PC-9 (cell line): ENCODE data around the gene DPYSL5. TPM values are rescaled to one million over a fixed set of nuclear protein-coding genes. Genes with fewer than 3 reads are reported as not detected.

Source experiments
- BruUV-seq: library from RNA; stranded (reverse); fragments of 400-500 nt; replicated peaks from 2 replicates; lab custom pipeline; 2021; lab: Mats Ljungman, UMichigan
- CTCF ChIA-PET: fragments of 300-600 bp; sonication (Branson Sonifier 250); formaldehyde crosslinking; loops from one replicate; lab custom pipeline; 2022; ENCODE audit warnings: antibody characterized with exemption; lab: Charles Lee
- POLR2A ChIA-PET: fragments of 300-600 bp; sonication (Branson Sonifier 250); formaldehyde crosslinking; loops from one replicate; lab custom pipeline; 2022; ENCODE audit warnings: antibody characterized with exemption; ENCODE audit not compliant: unreplicated experiment; lab: Charles Lee
- DNase-seq, 2 experiments: peaks; one replicate each; pipeline versions ENCODE4 v3.0.0 to v3.0.0-alpha.2; 2015 to 2022; ENCODE audit warnings: mixed read lengths in 1 of 2
- H2AFZ ChIP-seq: fragments of 200-600 bp; sonication (generic); 2 replicates; pipeline ENCODE4 v1.8.1; 2017; ENCODE audit warnings: antibody characterized with exemption
- H3F3A ChIP-seq: fragments of 200-600 bp; sonication (generic); 2 replicates; pipeline ENCODE4 v1.8.1; 2017; ENCODE audit warnings: antibody characterized with exemption, mild to moderate bottlenecking, low read depth; ENCODE audit not compliant: insufficient read depth
- H3K27ac ChIP-seq: fragments of 200-600 bp; sonication (generic); 2 replicates; pipeline ENCODE4 v1.6.1; 2016; ENCODE audit warnings: mixed run types
- H3K27me3 ChIP-seq: fragments of 200-600 bp; sonication (generic); 2 replicates; pipeline ENCODE4 v1.6.1; 2016; ENCODE audit warnings: low read depth, mixed run types; ENCODE audit not compliant: insufficient read depth
- H3K36me3 ChIP-seq: fragments of 200-600 bp; sonication (generic); 2 replicates; pipeline ENCODE4 v1.6.1; 2016; ENCODE audit warnings: low read depth, mixed run types
- H3K4me1 ChIP-seq: fragments of 200-600 bp; sonication (generic); replicated peaks from 2 replicates; pipeline ENCODE4 v1.6.1; 2016; ENCODE audit warnings: mixed run types; ENCODE audit not compliant: insufficient read depth
- H3K4me2 ChIP-seq: fragments of 200-600 bp; sonication (generic); 2 replicates; pipeline ENCODE4 v1.6.1; 2017; ENCODE audit warnings: mixed run types
- H3K4me3 ChIP-seq: fragments of 200-600 bp; sonication (generic); 2 replicates; pipeline ENCODE4 v1.6.1; 2016; ENCODE audit warnings: mixed run types
- H3K79me2 ChIP-seq: fragments of 200-600 bp; sonication (generic); 2 replicates; pipeline ENCODE4 v1.6.1; 2017; ENCODE audit warnings: low read depth, mixed run types
- H3K9me2 ChIP-seq: fragments of 200-600 bp; sonication (generic); 2 replicates; pipeline ENCODE4 v1.8.1; 2017; ENCODE audit warnings: mild to moderate bottlenecking; ENCODE audit not compliant: insufficient read depth
- H3K9me3 ChIP-seq: fragments of 200-600 bp; sonication (generic); 2 replicates; pipeline ENCODE4 v1.8.1; 2016; ENCODE audit warnings: low read depth; ENCODE audit not compliant: insufficient read depth
- H4K20me1 ChIP-seq: fragments of 200-600 bp; sonication (generic); 2 replicates; pipeline ENCODE4 v1.8.1; 2017; ENCODE audit not compliant: insufficient read depth
- CTCF ChIP-seq: fragments of 200-600 bp; sonication (generic); conservative IDR thresholded peaks from 2 replicates; pipeline ENCODE4 v1.6.1; 2017; ENCODE audit warnings: mixed run types, antibody characterized with exemption, mild to moderate bottlenecking, moderate library complexity
- EZH2 ChIP-seq: fragments of 200-600 bp; sonication (generic); IDR thresholded peaks from 2 replicates; pipeline ENCODE4 v1.8.0; 2017; ENCODE audit warnings: antibody characterized with exemption, low read depth
- intact Hi-C: fragments of 100-400 bp; cut with micrococcal nuclease; formaldehyde crosslinking; loops from one replicate; pipeline ENCODE4 v1.10.0; 2022; ENCODE audit not compliant: unreplicated experiment
- total RNA-seq: library from RNA; stranded (reverse); gene quantifications from 2 replicates; pipeline ENCODE4 v1.2.3, GENCODE V29; 2021

Gene DPYSL5
- total RNA-seq, 1 experiment from 2014 or later, result not detected

GRCh38 chr2:26850505-26850904 is 2.6 kb downstream of the DPYSL5 start:
- intact Hi-C loops, result loop anchor here (5.0 kb wide), 1 partner anchor 77 kb away; no protein-coding TSS in a partner anchor
- no peak overlapping the region for H3K4me2 ChIP-seq
- no peaks in the 10 kb centered on the region for H3K36me3 ChIP-seq
- H3K9me3 ChIP-seq, result no peaks in the 10 kb centered on the region
- no peak overlapping the region for H3K27ac ChIP-seq
- no peaks in the 10 kb centered on the region for H3K4me1 ChIP-seq
- DNase-seq, result no peak
- TF ChIP-seq EZH2, result no peak
- no peak for TF ChIP-seq CTCF
- no TSS peak for BruUV-seq
- H3F3A ChIP-seq, result 0 out of 2 replicates have a peak, but pooled peaks cover 3% of the 10 kb centered on the region
- peaks cover 21% of the 10 kb centered on the region for H3K27me3 ChIP-seq
- H4K20me1 ChIP-seq, result no peaks in the 10 kb centered on the region
- H3K4me3 ChIP-seq, result no peak overlapping the region
- H3K9me2 ChIP-seq, result no peaks in the 10 kb centered on the region
- H2AFZ ChIP-seq, result no peak overlapping the region
- POLR2A ChIA-PET, result no interaction called here
- CTCF ChIA-PET, result no interaction called here
- no peaks in the 10 kb centered on the region for H3K79me2 ChIP-seq

DNA sequence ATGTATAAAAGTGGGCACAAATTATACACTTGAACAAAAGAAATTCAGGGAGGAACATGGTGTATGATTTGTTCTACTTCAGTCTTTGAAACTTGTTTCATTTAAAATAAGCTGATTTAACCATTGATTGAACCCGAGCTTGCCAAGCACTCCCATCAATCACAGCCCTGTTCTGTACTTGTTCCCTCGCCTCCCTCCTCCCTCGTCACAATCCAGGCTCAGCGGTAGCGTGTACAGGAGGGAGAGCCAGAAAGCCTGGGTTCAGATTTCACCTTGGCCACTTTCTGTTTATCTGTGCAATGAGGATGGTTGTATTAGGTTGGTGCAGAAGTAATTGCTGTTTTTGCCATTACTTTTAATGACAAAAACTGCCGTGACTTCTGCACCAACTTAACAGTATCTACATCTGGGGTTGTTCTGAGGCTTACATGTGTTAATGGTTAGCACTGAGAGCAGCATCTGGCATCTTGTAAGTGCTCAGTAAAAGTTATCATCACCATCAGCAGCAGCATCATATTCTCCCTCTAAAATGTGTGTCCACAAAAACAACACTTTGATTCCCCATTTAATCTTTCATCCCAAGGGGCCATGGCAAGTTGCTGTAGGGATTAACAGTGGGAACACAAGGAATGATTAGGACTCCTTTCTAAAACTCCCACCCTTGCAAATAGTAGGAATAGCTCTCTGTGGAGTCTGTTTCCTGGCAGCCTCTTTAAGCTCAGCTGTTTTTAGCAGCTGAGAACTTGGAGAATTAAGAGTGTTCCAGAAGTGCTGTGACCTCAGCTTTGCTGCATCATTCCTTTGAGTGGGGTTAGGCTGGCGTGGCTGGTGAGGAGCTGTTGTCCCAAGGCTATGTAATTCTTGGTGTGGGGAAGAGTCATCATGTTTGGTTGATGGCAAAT is 4.7 kb downstream of the DPYSL5 start:
- H3K79me2 ChIP-seq, result no peaks in the 10 kb centered on the region
- no peak overlapping the region for H2AFZ ChIP-seq
- no peak overlapping the region for H3K4me3 ChIP-seq
- TF ChIP-seq CTCF, result no peak
- TF ChIP-seq EZH2, result no peak
- POLR2A ChIA-PET, result no interaction called here
- no peaks in the 10 kb centered on the region for H3K9me2 ChIP-seq
- H3K4me1 ChIP-seq, result no peaks in the 10 kb centered on the region
- CTCF ChIA-PET, result no interaction called here
- H4K20me1 ChIP-seq, result no peaks in the 10 kb centered on the region
- H3K4me2 ChIP-seq, result no peak overlapping the region
- intact Hi-C loops, result loop anchor here (5.0 kb wide), 1 partner anchor 75 kb away; no protein-coding TSS in a partner anchor
- H3F3A ChIP-seq, result 0 out of 2 replicates have a peak, but pooled peaks cover 3% of the 10 kb centered on the region
- H3K36me3 ChIP-seq, result no peaks in the 10 kb centered on the region
- peaks cover 27% of the 10 kb centered on the region for H3K27me3 ChIP-seq
- H3K9me3 ChIP-seq, result no peaks in the 10 kb centered on the region
- no peak overlapping the region for H3K27ac ChIP-seq
- BruUV-seq, result no TSS peak
- DNase-seq, result no peak

GRCh38 chr2:26853751-26854150 is 5.8 kb downstream of the DPYSL5 start:
- no peaks in the 10 kb centered on the region for H3K9me2 ChIP-seq
- BruUV-seq, result no TSS peak
- H3K79me2 ChIP-seq, result no peaks in the 10 kb centered on the region
- DNase-seq, result no peak
- H3K27ac ChIP-seq, result no peak overlapping the region
- POLR2A ChIA-PET, result no interaction called here
- H3K9me3 ChIP-seq, result no peaks in the 10 kb centered on the region
- H4K20me1 ChIP-seq, result no peaks in the 10 kb centered on the region
- TF ChIP-seq EZH2, result no peak
- TF ChIP-seq CTCF, result no peak
- 0 out of 2 replicates have a peak, but pooled peaks cover 3% of the 10 kb centered on the region for H3F3A ChIP-seq
- no peaks in the 10 kb centered on the region for H3K36me3 ChIP-seq
- no peak overlapping the region for H3K4me2 ChIP-seq
- H3K4me3 ChIP-seq, result no peak overlapping the region
- intact Hi-C loops, result loop anchor here (5.0 kb wide), 1 partner anchor 74 kb away; no protein-coding TSS in a partner anchor
- CTCF ChIA-PET, result no interaction called here
- no peaks in the 10 kb centered on the region for H3K4me1 ChIP-seq
- no peak overlapping the region for H2AFZ ChIP-seq
- H3K27me3 ChIP-seq, result peaks cover 30% of the 10 kb centered on the region
